DND-41 (cell line): ENCODE measurements around the gene ADPRHL1.

Source experiments
- ATAC-seq: fragments of 200-7000 bp; cut with Tn5 transposase; 3 replicates; pipeline ENCODE4 v1.9.1; 2021; ENCODE audit warnings: low read depth; ENCODE audit not compliant: insufficient read depth
- DNase-seq: peaks from one replicate; pipeline ENCODE4 v3.0.0-alpha.2; 2020
- H2AFZ ChIP-seq: 2 replicates; pipeline ENCODE4 v1.6.0; 2012; ENCODE audit warnings: low read depth, low read length
- H3K27ac ChIP-seq: 2 replicates; pipeline ENCODE4 v1.5.1; 2012; ENCODE audit warnings: low read length, inconsistent platforms
- H3K27me3 ChIP-seq: fragments of 200-600 bp; sonication (generic); 2 replicates; pipeline ENCODE4 v1.6.0; 2012; ENCODE audit warnings: low read length, mild to moderate bottlenecking, inconsistent platforms; ENCODE audit not compliant: insufficient read depth, poor library complexity
- H3K36me3 ChIP-seq: 2 replicates; pipeline ENCODE4 v1.5.1; 2012; ENCODE audit warnings: low read length, inconsistent platforms; ENCODE audit not compliant: insufficient read depth
- H3K4me1 ChIP-seq: 2 replicates; pipeline ENCODE4 v1.5.1; 2012; ENCODE audit warnings: mild to moderate bottlenecking, low read length; ENCODE audit not compliant: insufficient read depth
- H3K4me2 ChIP-seq: 2 replicates; pipeline ENCODE4 v1.6.0; 2012; ENCODE audit warnings: mild to moderate bottlenecking, moderate library complexity, low read length, inconsistent platforms; ENCODE audit not compliant: insufficient read depth
- H3K4me3 ChIP-seq, 2 experiments: fragments of 200-600 bp in 1 of 2; shearing (Covaris generic) in 1 of 2; 2 replicates each; pipeline ENCODE4 v1.5.1; 2012 to 2016; ENCODE audit warnings: inconsistent platforms in 2 of 2, low read length in 2 of 2, mild to moderate bottlenecking in 2 of 2, low read depth in 1 of 2, moderate library complexity in 1 of 2
- H3K79me2 ChIP-seq: 2 replicates; pipeline ENCODE4 v1.6.0; 2012; ENCODE audit warnings: low read length, inconsistent platforms; ENCODE audit not compliant: insufficient read depth
- H3K9ac ChIP-seq: 2 replicates; pipeline ENCODE4 v1.6.0; 2012; ENCODE audit warnings: low read depth, mild to moderate bottlenecking, inconsistent platforms, low read length, moderate library complexity
- H3K9me3 ChIP-seq: 2 replicates; pipeline ENCODE4 v1.5.1; 2012; ENCODE audit warnings: low read length, moderate library complexity, mild to moderate bottlenecking, inconsistent platforms; ENCODE audit not compliant: insufficient read depth, severe bottlenecking
- H4K20me1 ChIP-seq: 2 replicates; pipeline ENCODE4 v1.6.0; 2012; ENCODE audit warnings: low read length; ENCODE audit not compliant: insufficient read depth
- EZH2 ChIP-seq: IDR thresholded peaks from 3 replicates; pipeline ENCODE4 v1.6.1; 2012; ENCODE audit warnings: borderline replicate concordance, low read depth, mild to moderate bottlenecking, moderate library complexity, low read length, inconsistent platforms; ENCODE audit not compliant: severe bottlenecking
- TF ChIP-seq, protein P1 (sequence below): IDR thresholded peaks from 2 replicates; pipeline ENCODE4 v1.5.1; 2012; ENCODE audit warnings: borderline replicate concordance, low read length, moderate library complexity, mild to moderate bottlenecking; ENCODE audit not compliant: poor library complexity, severe bottlenecking; ENCODE audit errors: extremely low read depth

ADPRHL1 gene

DNA sequence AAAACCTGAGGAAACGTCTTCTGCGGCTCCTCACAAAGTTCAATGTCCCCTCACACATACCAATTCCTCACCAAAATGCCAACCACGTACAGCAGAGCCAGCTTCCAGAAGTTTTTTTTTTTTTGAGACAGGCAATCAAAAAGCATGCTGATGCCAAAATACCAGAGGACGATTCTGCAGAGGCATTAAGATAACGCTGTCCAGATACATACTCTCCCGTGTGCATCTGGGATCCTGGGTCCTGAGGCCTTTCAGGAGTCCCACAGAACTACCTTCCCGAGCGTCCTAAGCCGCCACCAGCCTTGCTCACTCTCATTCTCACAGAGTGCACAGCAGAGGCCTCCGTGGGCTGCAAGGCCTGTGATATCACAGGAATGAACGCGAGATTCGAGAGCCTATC, 32.3 kb upstream of the ADPRHL1 start:
- Histone ChIP-seq H4K20me1 (peaks cover 51% of the 10 kb centered on the region), H3K4me3 (no peak overlapping the region), H2AFZ (no peak overlapping the region), H3K9ac (no peak overlapping the region), H3K79me2 (peaks cover 78% of the 10 kb centered on the region), H3K9me3 (no peaks in the 10 kb centered on the region), H3K36me3 (peaks cover 14% of the 10 kb centered on the region), H3K27ac (no peak overlapping the region), H3K4me2 (no peak overlapping the region), H3K4me1 (peaks cover 29% of the 10 kb centered on the region), H3K27me3 (no peaks in the 10 kb centered on the region)
- DNase-seq (no peak), ATAC-seq (no peak)
- TF ChIP-seq, protein P1, sequence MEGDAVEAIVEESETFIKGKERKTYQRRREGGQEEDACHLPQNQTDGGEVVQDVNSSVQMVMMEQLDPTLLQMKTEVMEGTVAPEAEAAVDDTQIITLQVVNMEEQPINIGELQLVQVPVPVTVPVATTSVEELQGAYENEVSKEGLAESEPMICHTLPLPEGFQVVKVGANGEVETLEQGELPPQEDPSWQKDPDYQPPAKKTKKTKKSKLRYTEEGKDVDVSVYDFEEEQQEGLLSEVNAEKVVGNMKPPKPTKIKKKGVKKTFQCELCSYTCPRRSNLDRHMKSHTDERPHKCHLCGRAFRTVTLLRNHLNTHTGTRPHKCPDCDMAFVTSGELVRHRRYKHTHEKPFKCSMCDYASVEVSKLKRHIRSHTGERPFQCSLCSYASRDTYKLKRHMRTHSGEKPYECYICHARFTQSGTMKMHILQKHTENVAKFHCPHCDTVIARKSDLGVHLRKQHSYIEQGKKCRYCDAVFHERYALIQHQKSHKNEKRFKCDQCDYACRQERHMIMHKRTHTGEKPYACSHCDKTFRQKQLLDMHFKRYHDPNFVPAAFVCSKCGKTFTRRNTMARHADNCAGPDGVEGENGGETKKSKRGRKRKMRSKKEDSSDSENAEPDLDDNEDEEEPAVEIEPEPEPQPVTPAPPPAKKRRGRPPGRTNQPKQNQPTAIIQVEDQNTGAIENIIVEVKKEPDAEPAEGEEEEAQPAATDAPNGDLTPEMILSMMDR, result no peak
- TF ChIP-seq EZH2, result no peak

DNA sequence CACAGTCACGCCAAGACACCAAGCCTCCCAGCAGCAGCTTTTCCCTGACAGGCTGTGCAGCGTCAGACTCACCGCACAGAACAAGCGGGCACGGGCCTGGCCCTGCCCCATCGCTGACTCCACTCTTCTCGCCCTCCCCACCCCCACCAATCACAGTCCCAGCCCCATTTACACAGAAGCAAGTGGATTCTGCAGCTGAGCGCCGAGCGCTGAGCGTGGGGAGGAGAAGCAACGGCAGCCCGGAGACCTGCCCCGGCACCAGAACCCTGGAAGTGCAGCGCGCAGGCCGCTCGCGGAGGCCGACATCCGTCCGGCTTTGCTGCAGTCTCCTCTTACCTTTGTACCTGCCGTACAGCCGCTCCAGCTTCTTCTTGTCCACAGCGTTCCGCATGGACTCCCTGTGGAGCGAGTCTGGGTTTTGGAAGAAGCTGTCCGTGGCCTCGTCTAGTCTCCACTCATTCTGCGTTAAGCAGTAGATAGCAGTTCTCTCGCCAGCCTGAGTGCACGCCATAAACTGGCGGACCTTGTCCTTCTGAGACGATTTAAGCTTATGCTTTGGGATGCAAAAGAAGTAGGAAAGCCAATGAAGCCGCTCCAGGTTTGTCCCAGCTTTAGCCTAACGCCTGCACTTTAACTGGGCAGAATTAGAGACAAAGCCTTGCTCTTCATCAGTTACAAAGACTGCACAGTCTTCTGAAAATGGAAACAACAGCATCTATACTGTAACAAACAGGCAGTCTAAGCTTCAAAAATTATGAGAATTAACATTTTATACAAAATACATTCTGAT, 30.4 kb upstream of the ADPRHL1 start:
- Histone ChIP-seq H3K4me3 (no peak overlapping the region), H4K20me1 (peaks cover 43% of the 10 kb centered on the region), H3K27me3 (no peaks in the 10 kb centered on the region), H3K27ac (no peak overlapping the region), H3K36me3 (peaks cover 30% of the 10 kb centered on the region; the same call in 1 of the 2 replicates), H3K4me2 (no peak overlapping the region), H2AFZ (no peak overlapping the region), H3K9me3 (no peaks in the 10 kb centered on the region), H3K9ac (no peak overlapping the region), H3K4me1 (peaks cover 16% of the 10 kb centered on the region), H3K79me2 (peaks cover 60% of the 10 kb centered on the region)
- DNase-seq (no peak), ATAC-seq (no peak)
- no peak for TF ChIP-seq EZH2
- TF ChIP-seq, protein P1, result no peak

DNA sequence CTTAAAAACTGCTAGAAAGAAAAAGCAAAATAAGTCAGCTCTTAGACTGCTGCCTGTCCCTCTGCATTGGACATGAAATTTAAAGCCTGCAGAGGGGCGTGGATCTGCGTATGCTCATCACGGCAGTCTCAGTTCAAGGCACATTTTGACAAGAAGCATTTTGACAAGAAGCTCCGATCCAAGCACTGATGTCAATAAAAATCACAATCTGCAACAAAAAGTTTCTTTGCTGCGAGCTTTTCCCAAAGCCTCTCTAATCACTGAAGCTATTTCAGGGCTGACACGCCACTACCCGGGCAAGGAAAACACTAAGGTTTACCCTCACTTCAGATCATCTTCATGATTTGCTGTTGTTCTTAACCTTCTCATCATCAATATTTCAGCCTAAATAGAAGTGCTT, 29.8 kb upstream of the ADPRHL1 start:
- Histone ChIP-seq H4K20me1 (peaks cover 37% of the 10 kb centered on the region), H3K9me3 (no peaks in the 10 kb centered on the region), H3K36me3 (peaks cover 33% of the 10 kb centered on the region; the same call in 1 of the 2 replicates), H3K27ac (no peak overlapping the region), H3K9ac (no peak overlapping the region), H3K79me2 (peaks cover 54% of the 10 kb centered on the region), H3K4me2 (no peak overlapping the region), H3K27me3 (no peaks in the 10 kb centered on the region), H3K4me1 (peaks cover 10% of the 10 kb centered on the region), H3K4me3 (no peak overlapping the region), H2AFZ (no peak overlapping the region)
- ATAC-seq (no peak), DNase-seq (no peak)
- TF ChIP-seq, protein P1, result no peak

DNA sequence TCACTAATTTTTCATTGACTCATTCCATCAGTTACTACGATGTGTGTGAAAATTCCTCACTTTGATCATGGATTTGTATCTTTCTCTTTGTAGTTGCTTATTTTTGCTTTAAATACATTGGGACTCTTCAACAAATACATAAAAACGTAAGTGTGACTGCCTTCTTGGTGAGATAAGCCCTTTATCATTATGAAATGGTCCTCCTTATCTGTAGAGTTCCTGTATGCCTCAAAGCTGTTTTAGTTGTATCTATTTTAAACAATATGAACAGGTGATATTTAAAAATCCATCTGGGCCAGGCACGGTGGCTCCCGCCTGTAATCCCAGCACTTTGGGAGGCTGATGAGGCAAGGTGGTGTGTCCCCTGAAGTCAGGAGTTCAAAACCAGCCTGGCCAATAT, 25.9 kb upstream of the ADPRHL1 start:
- no peak overlapping the region for H2AFZ ChIP-seq
- peaks cover 19% of the 10 kb centered on the region for H4K20me1 ChIP-seq
- no peaks in the 10 kb centered on the region for H3K27me3 ChIP-seq
- no peak overlapping the region for H3K27ac ChIP-seq
- H3K36me3 ChIP-seq, result peaks cover 67% of the 10 kb centered on the region
- H3K4me1 ChIP-seq, result no peaks in the 10 kb centered on the region
- no peak overlapping the region for H3K4me2 ChIP-seq
- peaks cover 18% of the 10 kb centered on the region for H3K79me2 ChIP-seq
- TF ChIP-seq, protein P1, result no peak
- TF ChIP-seq EZH2, result no peak
- no peak overlapping the region for H3K4me3 ChIP-seq
- ATAC-seq (no peak), DNase-seq (no peak)
- H3K9me3 ChIP-seq, result no peaks in the 10 kb centered on the region
- H3K9ac ChIP-seq, result no peak overlapping the region
